Kidney capillary endothelial cell (primary cell): ENCODE results near the gene ASB3.
"Not testable (repeated sequence)": the region's sequence is repeated elsewhere in the genome, so short reads cannot be mapped to it uniquely, and the experiment has no call there.

Source experiments
- DNase-seq: peaks from one replicate; pipeline ENCODE4 v3.0.0-alpha.2; 2018; ENCODE audit warnings: low spot score

ASB3 gene

GRCh38 chr2:53785366-53785765, 1.4 kb downstream of the ASB3 start:
- DNase-seq, result no peak

- no peak for DNase-seq
These were observed 2.3 kb downstream of the ASB3 start for GRCh38 chr2:53784436-53784835.

GRCh38 chr2:53782676-53783075, 4.1 kb downstream of the ASB3 start:
- DNase-seq, result no peak

- DNase-seq, result no peak
These were observed 6.7 kb downstream of the ASB3 start for GRCh38 chr2:53780056-53780455.

- DNase-seq, result no peak
These were observed 8.1 kb downstream of the ASB3 start for GRCh38 chr2:53778536-53779162.

GRCh38 chr2:53777134-53777533, 9.6 kb downstream of the ASB3 start:
- no peak for DNase-seq

- DNase-seq, result no peak
These were observed 16.5 kb downstream of the ASB3 start for GRCh38 chr2:53770264-53770663.

GRCh38 chr2:53769318-53769945, 17.3 kb downstream of the ASB3 start:
- no peak for DNase-seq

GRCh38 chr2:53768242-53768542, 18.6 kb downstream of the ASB3 start:
- DNase-seq, result no peak

- peak; percentile 75 for DNase-seq
These were observed 19.1 kb downstream of the ASB3 start, which contains the start of gene CHAC2 for GRCh38 chr2:53767405-53768241. TSS of gene CHAC2 (plus strand) at chr2:53767804. CDS start at chr2:53767887, 83 bp downstream.

- no peak for DNase-seq
These were observed 21.0 kb downstream of the ASB3 start for GRCh38 chr2:53765767-53766166.

GRCh38 chr2:53757206-53757605, 29.5 kb downstream of the ASB3 start:
- DNase-seq, result not testable (repeated sequence)

- no peak for DNase-seq
These were observed 30.1 kb downstream of the ASB3 start for GRCh38 chr2:53756644-53757043.

GRCh38 chr2:53755121-53755520, 31.6 kb downstream of the ASB3 start:
- no peak for DNase-seq

GRCh38 chr2:53753041-53753440, 33.7 kb downstream of the ASB3 start:
- no peak for DNase-seq

- no peak for DNase-seq
These were observed 34.4 kb downstream of the ASB3 start for GRCh38 chr2:53752385-53752784.

- peak; percentile 63 for DNase-seq
These were observed 35.0 kb downstream of the ASB3 start for GRCh38 chr2:53751728-53752127.

- DNase-seq, result no peak
These were observed 36.5 kb downstream of the ASB3 start for GRCh38 chr2:53750041-53750768.

- DNase-seq, result no peak
These were observed 42.2 kb downstream of the ASB3 start for GRCh38 chr2:53744395-53745065.

GRCh38 chr2:53740170-53740569, 46.6 kb downstream of the ASB3 start:
- DNase-seq, result peak; percentile 16

- no peak for DNase-seq
These were observed 47.7 kb downstream of the ASB3 start for GRCh38 chr2:53739032-53739431.

- DNase-seq, result no peak
These were observed 49.7 kb downstream of the ASB3 start for GRCh38 chr2:53737091-53737490.
